Cardiac muscle cell (in vitro differentiated cells and primary cell): ENCODE measurements around the gene SLC28A3. TPM values are rescaled to one million over a fixed set of nuclear protein-coding genes. Genes with fewer than 3 reads are reported as not detected.

Experiments used
- DNase-seq, 2 donors: peaks; one replicate each; pipeline versions ENCODE4 v3.0.0 to v3.0.0-alpha.2; 2010 to 2017; ENCODE audit warnings: low read depth in 1 of 2, low spot score in 1 of 2
- H3K27ac ChIP-seq: fragments of 200-600 bp; sonication (generic); 2 replicates; pipeline ENCODE4 v1.5.1; 2016
- H3K27me3 ChIP-seq: fragments of 200-600 bp; sonication (generic); 2 replicates; pipeline ENCODE4 v1.6.0; 2016; ENCODE audit warnings: control low read depth
- H3K36me3 ChIP-seq: fragments of 200-600 bp; sonication (generic); 2 replicates; pipeline ENCODE4 v1.5.1; 2016; ENCODE audit warnings: control low read depth
- H3K4me1 ChIP-seq: fragments of 200-600 bp; sonication (generic); 2 replicates; pipeline ENCODE4 v1.8.1; 2017; ENCODE audit warnings: low read depth, mild to moderate bottlenecking, mixed run types
- H3K4me3 ChIP-seq: fragments of 200-600 bp; sonication (generic); 2 replicates; pipeline ENCODE4 v1.5.1; 2016; ENCODE audit warnings: mild to moderate bottlenecking
- H3K9me3 ChIP-seq: fragments of 200-600 bp; sonication (generic); 2 replicates; pipeline ENCODE4 v1.5.1; 2017; ENCODE audit warnings: low read depth, mild to moderate bottlenecking, control low read depth
- CTCF ChIP-seq: IDR thresholded peaks from 2 replicates; pipeline ENCODE4 v1.5.1; 2012; ENCODE audit warnings: low read depth, mild to moderate bottlenecking, low read length
- polyA plus RNA-seq: library from polyadenylated mRNA; unstranded; fragments of >200 nt; fragmentation: Nextera tagmentation; extraction: Ambion mirVana; gene quantifications from 2 replicates; pipeline ENCODE4 v1.2.1, GENCODE V29; 2016
- total RNA-seq: library from RNA; depleted of rRNA; stranded (reverse); fragments of >200 nt; gene quantifications from 2 replicates; pipeline ENCODE4 v1.2.3, GENCODE V29; 2016

Gene SLC28A3
- total and polyA plus RNA-seq, 2 experiments from 2014 or later = 0.70 to 1.5 TPM

DNA sequence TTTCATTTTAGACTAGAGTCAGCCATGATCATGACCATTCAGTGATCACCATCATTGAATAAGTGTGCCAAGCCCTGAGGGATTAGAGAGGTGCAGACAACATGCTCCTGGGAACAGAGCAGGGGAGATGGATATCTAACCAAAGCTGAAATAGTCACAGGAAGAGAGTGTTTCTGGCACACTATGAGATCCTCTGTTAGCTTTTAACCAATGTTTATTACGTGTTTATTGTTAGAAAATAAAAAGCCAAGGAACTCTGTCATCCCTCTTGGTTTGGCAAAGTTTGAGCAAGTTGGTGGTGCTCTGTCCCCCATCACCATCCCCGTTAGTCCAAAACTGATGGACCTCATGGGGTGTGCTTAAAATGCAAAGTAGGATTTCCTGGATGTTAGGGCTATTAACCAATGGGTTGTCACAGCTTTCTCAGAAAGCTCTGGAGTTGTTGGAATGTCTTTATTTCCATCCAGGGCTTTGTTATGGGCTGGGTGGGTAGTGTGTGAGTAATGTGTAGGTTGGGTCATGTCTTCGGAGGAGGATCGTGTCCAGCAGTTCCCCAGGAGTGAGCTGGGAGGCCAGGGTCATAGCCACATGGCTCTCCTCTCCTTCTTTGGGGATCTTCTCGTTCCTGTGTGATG, 34.9 kb downstream of the SLC28A3 start:
- no peaks in the 10 kb centered on the region for H3K4me1 ChIP-seq
- no peaks in the 10 kb centered on the region for H3K9me3 ChIP-seq
- H3K36me3 ChIP-seq = no peaks in the 10 kb centered on the region
- no peak for TF ChIP-seq CTCF
- no peak for DNase-seq
- no peak overlapping the region for H3K27ac ChIP-seq
- H3K27me3 ChIP-seq = no peaks in the 10 kb centered on the region
- no peak overlapping the region for H3K4me3 ChIP-seq

DNA sequence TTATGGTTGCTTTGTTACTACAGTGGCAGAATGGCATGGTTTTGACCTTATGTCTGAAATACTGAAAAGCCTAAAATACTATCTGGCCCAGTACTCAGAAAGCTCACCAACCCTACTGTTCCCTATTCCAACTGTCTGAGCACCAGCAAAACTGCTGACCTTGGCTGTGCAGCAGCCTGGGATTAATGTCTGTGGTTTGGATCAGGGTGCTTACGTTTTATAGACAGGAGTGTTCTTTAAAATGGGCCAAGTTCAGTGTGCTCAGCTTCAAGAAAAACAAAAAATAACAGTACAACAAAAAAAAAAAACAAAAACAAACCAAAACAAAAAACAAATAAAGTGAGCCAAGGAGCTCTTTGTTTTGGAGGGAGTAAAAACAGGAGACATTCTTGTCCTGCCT, 36.4 kb downstream of the SLC28A3 start:
- Histone ChIP-seq H3K27ac (no peak overlapping the region), H3K36me3 (no peaks in the 10 kb centered on the region), H3K9me3 (no peaks in the 10 kb centered on the region), H3K4me3 (no peak overlapping the region), H3K27me3 (no peaks in the 10 kb centered on the region), H3K4me1 (no peaks in the 10 kb centered on the region)
- TF ChIP-seq CTCF = no peak
- no peak for DNase-seq

DNA sequence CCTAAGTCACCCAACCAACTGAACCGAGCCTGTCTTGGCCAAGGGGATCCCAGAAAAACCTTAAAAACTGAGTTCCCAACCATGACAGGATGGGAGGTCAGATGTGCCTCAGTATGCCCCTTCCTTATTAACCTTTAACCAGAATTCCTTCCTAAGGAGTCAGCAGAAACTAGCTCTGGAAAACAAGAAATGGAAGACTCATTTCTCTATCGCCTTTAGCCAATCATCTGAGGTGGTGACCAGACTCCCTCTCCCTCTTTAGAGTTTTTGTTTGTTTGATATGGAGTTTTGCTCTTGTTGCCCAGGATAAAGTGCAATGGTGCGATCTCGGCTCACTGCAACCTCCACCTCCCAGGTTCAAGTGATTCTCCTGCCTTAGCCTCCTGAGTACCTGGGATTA, 37.5 kb downstream of the SLC28A3 start:
- Histone ChIP-seq H3K4me1 (no peaks in the 10 kb centered on the region), H3K9me3 (no peaks in the 10 kb centered on the region), H3K36me3 (no peaks in the 10 kb centered on the region), H3K27me3 (no peaks in the 10 kb centered on the region), H3K4me3 (no peak overlapping the region), H3K27ac (no peak overlapping the region)
- TF ChIP-seq CTCF = no peak
- no peak for DNase-seq

- Histone ChIP-seq H3K9me3 (no peaks in the 10 kb centered on the region), H3K4me1 (no peaks in the 10 kb centered on the region), H3K4me3 (no peak overlapping the region), H3K36me3 (no peaks in the 10 kb centered on the region), H3K27ac (no peak overlapping the region), H3K27me3 (no peaks in the 10 kb centered on the region)
- DNase-seq = peak in 1 of 2 donors; percentile 68
- no peak for TF ChIP-seq CTCF
Measured at GRCh38 chr9:84301851-84302250, 38.7 kb downstream of the SLC28A3 start.

- Histone ChIP-seq H3K4me1 (no peaks in the 10 kb centered on the region), H3K4me3 (no peak overlapping the region), H3K27me3 (no peaks in the 10 kb centered on the region), H3K9me3 (no peaks in the 10 kb centered on the region), H3K36me3 (no peaks in the 10 kb centered on the region), H3K27ac (no peak overlapping the region)
- TF ChIP-seq CTCF = no peak
- peak in 1 of 2 donors; percentile 67 for DNase-seq
Measured at GRCh38 chr9:84300271-84300670, 40.3 kb downstream of the SLC28A3 start.
